Mucosa of descending colon (tissue), 3 donors: ENCODE results near the gene DCT. TPM values are rescaled to one million over a fixed set of nuclear protein-coding genes. Genes with fewer than 3 reads are reported as not detected.

Experiments used
- ATAC-seq: fragments of 200-7000 bp; cut with Tn5 transposase; one replicate; pipeline ENCODE4 v1.9.1; 2020; ENCODE audit warnings: mild to moderate bottlenecking, moderate library complexity
- DNase-seq, 3 donors: peaks; one replicate each; pipeline ENCODE4 v3.0.0-alpha.2; 2020
- H3K36me3 ChIP-seq: fragments of 200-600 bp; one replicate; pipeline ENCODE4 v1.8.0; 2021; ENCODE audit warnings: low read depth, mild to moderate bottlenecking
- H3K4me1 ChIP-seq: fragments of 200-600 bp; one replicate; pipeline ENCODE4 v1.8.0; 2021; ENCODE audit warnings: low read depth, mild to moderate bottlenecking
- H3K4me3 ChIP-seq: fragments of 200-600 bp; one replicate; pipeline ENCODE4 v1.8.0; 2021; ENCODE audit warnings: mild to moderate bottlenecking
- H3K9me3 ChIP-seq: fragments of 200-600 bp; one replicate; pipeline ENCODE4 v1.8.0; 2021; ENCODE audit warnings: mild to moderate bottlenecking
- CTCF ChIP-seq: fragments of 200-600 bp; IDR thresholded peaks from one replicate; pipeline ENCODE4 v1.8.0; 2022; ENCODE audit warnings: antibody characterized with exemption, mild to moderate bottlenecking
- intact Hi-C, 2 donors: fragments of 100-400 bp; cut with DNase I in 1 of 2; cut with micrococcal nuclease in 1 of 2; formaldehyde crosslinking; loops; one replicate each; pipeline versions ENCODE4 v1.11.0 to v1.11.1; 2022; cut with DNase I, micrococcal nuclease
- total RNA-seq, 3 donors: library from RNA; stranded (reverse); fragmentation: NEBNext Ultra II Directional in 2 of 3; extraction: Animal tissue kit (Norgen Biotek cat#: 25700) in 2 of 3; gene quantifications; one replicate each; pipeline versions ENCODE4 v1.2.1 to v1.2.4, GENCODE V29; 2021 to 2023
- donor health status: DM: no; HTN: no; CAD: no; lungs with moderate emphysema.
- donor health status: DM: no; HTN: no; CAD: no.
- donor health status: DM: no; HTN: yes; CAD: no.

DCT gene
- total RNA-seq, 3 donors from 2014 or later: 0.10 to 0.95 TPM; not detected in 1

GRCh38 chr13:94431987-94432386, 47.5 kb downstream of the DCT start:
- Histone ChIP-seq H3K4me3 (no peak overlapping the region), H3K36me3 (no peaks in the 10 kb centered on the region), H3K9me3 (no peaks in the 10 kb centered on the region), H3K4me1 (no peaks in the 10 kb centered on the region)
- ATAC-seq (no peak), DNase-seq (no peak)
- intact Hi-C loops: no loop called here
- no peak for TF ChIP-seq CTCF

GRCh38 chr13:94431574-94431973, 47.9 kb downstream of the DCT start:
- DNase-seq: no peak
- intact Hi-C loops: no loop called here
- no peaks in the 10 kb centered on the region for H3K36me3 ChIP-seq
- H3K4me3 ChIP-seq: no peak overlapping the region
- no peaks in the 10 kb centered on the region for H3K9me3 ChIP-seq
- TF ChIP-seq CTCF: no peak
- no peak for ATAC-seq
- no peaks in the 10 kb centered on the region for H3K4me1 ChIP-seq

GRCh38 chr13:94427313-94427953, 52.0 kb downstream of the DCT start:
- TF ChIP-seq CTCF: no peak
- DNase-seq (no peak), ATAC-seq (no peak)
- Histone ChIP-seq H3K4me1 (no peaks in the 10 kb centered on the region), H3K9me3 (no peaks in the 10 kb centered on the region), H3K4me3 (no peak overlapping the region), H3K36me3 (no peaks in the 10 kb centered on the region)
- intact Hi-C loops: no loop called here

- ATAC-seq (no peak), DNase-seq (no peak)
- intact Hi-C loops: no loop called here
- H3K36me3 ChIP-seq: no peaks in the 10 kb centered on the region
- H3K4me1 ChIP-seq: no peaks in the 10 kb centered on the region
- no peaks in the 10 kb centered on the region for H3K9me3 ChIP-seq
- H3K4me3 ChIP-seq: no peak overlapping the region
- TF ChIP-seq CTCF: no peak
Measured at GRCh38 chr13:94419925-94420305, 59.6 kb downstream of the DCT start.

GRCh38 chr13:94419304-94419924, 60.1 kb downstream of the DCT start:
- H3K4me3 ChIP-seq: no peak overlapping the region
- H3K36me3 ChIP-seq: no peaks in the 10 kb centered on the region
- no peaks in the 10 kb centered on the region for H3K4me1 ChIP-seq
- H3K9me3 ChIP-seq: no peaks in the 10 kb centered on the region
- no peak for TF ChIP-seq CTCF
- intact Hi-C loops: no loop called here
- DNase-seq (no peak), ATAC-seq (no peak)
